CD4-positive, CD25-positive, alpha-beta regulatory T cell (primary cell): ENCODE results near the gene FANCG. TPM values are rescaled to one million over a fixed set of nuclear protein-coding genes. Genes with fewer than 3 reads are reported as not detected.

Experiments
- ATAC-seq, 2 donors: fragments of 150-1000 bp; cut with Tn5 transposase; one replicate each; pipeline ENCODE4 v1.10.0; 2021; ENCODE audit warnings: low read depth in 2 of 2, moderate number of reproducible peaks in 2 of 2, moderate library complexity in 1 of 2
- DNase-seq, 3 donors: peaks; one replicate each; pipeline versions ENCODE4 v3.0.0 to v3.0.0-alpha.2; 2012 to 2022; ENCODE audit warnings: mixed read lengths in 1 of 3
- H3K27ac ChIP-seq: one replicate; pipeline ENCODE4 v1.7.0; 2013; ENCODE audit warnings: mild to moderate bottlenecking, low read length; ENCODE audit not compliant: insufficient read depth, poor library complexity, severe bottlenecking
- H3K27me3 ChIP-seq: one replicate; pipeline ENCODE4 v1.7.0; 2013; ENCODE audit warnings: low read length; ENCODE audit not compliant: control insufficient read depth, insufficient read depth
- H3K36me3 ChIP-seq: one replicate; pipeline ENCODE4 v1.7.0; 2013; ENCODE audit warnings: mild to moderate bottlenecking, low read length, moderate library complexity; ENCODE audit not compliant: control insufficient read depth, insufficient read depth
- H3K4me1 ChIP-seq: 2 replicates; pipeline ENCODE4 v1.7.0; 2013; ENCODE audit warnings: mild to moderate bottlenecking, low read length; ENCODE audit not compliant: insufficient read depth, control insufficient read depth, poor library complexity, severe bottlenecking
- H3K4me3 ChIP-seq: one replicate; pipeline ENCODE4 v1.7.0; 2013; ENCODE audit warnings: low read depth, mild to moderate bottlenecking, low read length, moderate library complexity
- H3K9me3 ChIP-seq, 2 experiments: 1 replicate in 1 of 2; 2 replicates in 1 of 2; pipeline ENCODE4 v1.7.0; 2013; ENCODE audit warnings: low read length in 2 of 2, mild to moderate bottlenecking in 1 of 2, moderate library complexity in 1 of 2; ENCODE audit not compliant: control insufficient read depth in 2 of 2
- H3K27ac Mint-ChIP-seq, 3 donors: one replicate each; pipeline ENCODE4 v1.8.0; 2020 to 2022; ENCODE audit warnings: mild to moderate bottlenecking in 3 of 3, mixed read lengths in 3 of 3, moderate library complexity in 2 of 3
- H3K27me3 Mint-ChIP-seq: one replicate; pipeline ENCODE4 v1.8.0; 2022; ENCODE audit warnings: mild to moderate bottlenecking, mixed read lengths
- H3K36me3 Mint-ChIP-seq: one replicate; pipeline ENCODE4 v1.8.0; 2020; ENCODE audit warnings: mixed read lengths
- H3K4me1 Mint-ChIP-seq, 4 donors: one replicate each; pipeline ENCODE4 v1.8.0; 2020 to 2022; ENCODE audit warnings: mixed read lengths in 4 of 4, mild to moderate bottlenecking in 1 of 4
- H3K4me3 Mint-ChIP-seq, 4 donors: one replicate each; pipeline ENCODE4 v1.8.0; 2020 to 2022; ENCODE audit warnings: mild to moderate bottlenecking in 4 of 4, mixed read lengths in 4 of 4, moderate library complexity in 3 of 4
- H3K9me3 Mint-ChIP-seq, 7 donors: one replicate each; pipeline ENCODE4 v1.8.0; 2020 to 2022; ENCODE audit warnings: mixed read lengths in 7 of 7, mild to moderate bottlenecking in 3 of 7, moderate library complexity in 2 of 7
- polyA plus RNA-seq, 4 donors: library from polyadenylated mRNA; unstranded; fragments of 300-500 nt; fragmentation: Illumina TruSeq; gene quantifications; one replicate each; pipeline ENCODE4 v1.2.3, GENCODE V29; 2021
- total RNA-seq: library from RNA; stranded (reverse); gene quantifications from one replicate; pipeline ENCODE4 v1.2.3, GENCODE V29; 2022

FANCG gene
- total and polyA plus RNA-seq, 5 donors from 2014 or later = 8.6 to 23.7 (median 10.2) TPM

DNA sequence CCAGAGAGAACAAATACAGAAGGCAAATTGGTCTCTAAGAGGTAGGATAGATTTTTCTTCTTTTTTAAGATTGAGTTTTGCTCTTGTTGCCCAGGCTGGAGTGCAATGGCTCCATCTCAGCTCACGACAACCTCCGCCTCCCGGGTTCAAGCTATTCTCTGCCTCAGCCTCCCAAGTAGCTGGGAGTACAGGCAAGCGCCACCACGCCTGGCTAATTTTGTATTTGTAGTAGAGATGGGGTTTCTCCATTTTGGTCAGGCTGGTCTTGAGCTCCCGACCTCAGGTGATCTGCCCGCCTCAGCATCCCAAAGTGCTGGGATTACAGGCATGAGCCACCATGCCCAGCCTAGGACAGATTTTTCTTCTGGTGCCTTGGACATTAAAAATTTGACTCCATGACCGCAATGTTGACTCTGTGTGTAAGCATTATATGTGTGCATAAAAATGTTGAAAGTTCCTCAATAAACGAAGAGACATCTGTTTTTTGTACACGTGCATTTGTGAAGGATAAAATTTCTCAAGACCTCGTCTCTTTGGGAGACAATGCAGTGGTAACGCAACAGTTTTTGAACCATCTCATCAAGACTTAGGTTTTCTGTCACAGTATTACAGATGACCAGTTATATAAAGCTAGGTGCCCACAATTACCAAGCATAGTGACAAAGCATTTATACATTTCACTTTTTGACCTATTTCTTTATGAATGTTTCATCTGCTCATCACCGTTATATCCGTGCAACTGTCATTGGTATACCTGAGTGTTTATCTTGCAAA lies 24.7 kb downstream of the FANCG start:
- no peaks in the 10 kb centered on the region for H3K27me3 Mint-ChIP-seq
- Histone ChIP-seq H3K36me3 (peaks cover 65% of the 10 kb centered on the region), H3K27me3 (no peaks in the 10 kb centered on the region), H3K4me1 (no peaks in the 10 kb centered on the region), H3K4me3 (no peak overlapping the region), H3K9me3 (no peaks in the 10 kb centered on the region), H3K27ac (no peak overlapping the region)
- no peak overlapping the region for H3K4me3 Mint-ChIP-seq
- H3K27ac Mint-ChIP-seq = peak overlapping the region in 1 of 3 donors; percentile 13
- DNase-seq (no peak), ATAC-seq (no peak)
- no peaks in the 10 kb centered on the region for H3K9me3 Mint-ChIP-seq
- peaks cover 2 to 12% (median 8%) of the 10 kb centered on the region in 4 donors for H3K4me1 Mint-ChIP-seq
- peaks cover 53% of the 10 kb centered on the region for H3K36me3 Mint-ChIP-seq

DNA sequence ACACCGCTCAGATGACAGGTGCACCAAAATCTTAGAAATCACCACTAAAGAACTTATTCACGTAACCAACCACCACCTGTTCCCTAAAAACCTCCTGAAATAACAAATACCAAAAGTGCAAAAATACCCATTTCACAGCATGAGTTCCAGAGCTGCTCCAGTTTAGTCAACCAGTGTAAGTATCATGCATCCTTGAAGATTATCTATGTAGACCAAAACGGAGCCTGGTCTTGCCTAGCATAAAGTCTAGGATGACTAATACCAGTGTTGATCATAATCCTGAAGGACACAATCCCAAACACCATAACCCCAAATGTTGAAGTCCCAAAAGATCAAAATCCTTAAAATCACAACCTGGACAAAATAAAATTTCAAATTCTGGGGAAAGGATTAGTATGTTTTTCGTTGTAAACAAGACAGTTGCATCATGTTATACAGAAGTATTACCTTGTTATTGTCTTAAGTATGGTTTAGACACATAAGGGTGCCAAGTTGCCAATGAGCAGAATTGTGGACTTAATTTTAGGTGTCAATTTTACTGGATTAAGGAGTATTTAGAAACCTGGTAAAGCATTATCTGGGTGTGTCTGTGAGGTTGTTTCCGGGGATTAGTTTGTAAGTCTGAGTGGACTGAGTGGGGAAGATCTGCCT lies 25.4 kb downstream of the FANCG start:
- no peak overlapping the region for H3K4me3 ChIP-seq
- ATAC-seq (no peak), DNase-seq (no peak)
- no peaks in the 10 kb centered on the region for H3K4me1 ChIP-seq
- no peaks in the 10 kb centered on the region for H3K27me3 ChIP-seq
- H3K9me3 ChIP-seq = no peaks in the 10 kb centered on the region
- H3K36me3 Mint-ChIP-seq = peaks cover 48% of the 10 kb centered on the region
- no peak overlapping the region for H3K4me3 Mint-ChIP-seq
- H3K4me1 Mint-ChIP-seq = peaks cover 2 to 12% (median 8%) of the 10 kb centered on the region in 4 donors
- H3K27ac ChIP-seq = no peak overlapping the region
- H3K27ac Mint-ChIP-seq = no peak overlapping the region
- peaks cover 59% of the 10 kb centered on the region for H3K36me3 ChIP-seq
- H3K9me3 Mint-ChIP-seq = no peaks in the 10 kb centered on the region
- no peaks in the 10 kb centered on the region for H3K27me3 Mint-ChIP-seq

DNA sequence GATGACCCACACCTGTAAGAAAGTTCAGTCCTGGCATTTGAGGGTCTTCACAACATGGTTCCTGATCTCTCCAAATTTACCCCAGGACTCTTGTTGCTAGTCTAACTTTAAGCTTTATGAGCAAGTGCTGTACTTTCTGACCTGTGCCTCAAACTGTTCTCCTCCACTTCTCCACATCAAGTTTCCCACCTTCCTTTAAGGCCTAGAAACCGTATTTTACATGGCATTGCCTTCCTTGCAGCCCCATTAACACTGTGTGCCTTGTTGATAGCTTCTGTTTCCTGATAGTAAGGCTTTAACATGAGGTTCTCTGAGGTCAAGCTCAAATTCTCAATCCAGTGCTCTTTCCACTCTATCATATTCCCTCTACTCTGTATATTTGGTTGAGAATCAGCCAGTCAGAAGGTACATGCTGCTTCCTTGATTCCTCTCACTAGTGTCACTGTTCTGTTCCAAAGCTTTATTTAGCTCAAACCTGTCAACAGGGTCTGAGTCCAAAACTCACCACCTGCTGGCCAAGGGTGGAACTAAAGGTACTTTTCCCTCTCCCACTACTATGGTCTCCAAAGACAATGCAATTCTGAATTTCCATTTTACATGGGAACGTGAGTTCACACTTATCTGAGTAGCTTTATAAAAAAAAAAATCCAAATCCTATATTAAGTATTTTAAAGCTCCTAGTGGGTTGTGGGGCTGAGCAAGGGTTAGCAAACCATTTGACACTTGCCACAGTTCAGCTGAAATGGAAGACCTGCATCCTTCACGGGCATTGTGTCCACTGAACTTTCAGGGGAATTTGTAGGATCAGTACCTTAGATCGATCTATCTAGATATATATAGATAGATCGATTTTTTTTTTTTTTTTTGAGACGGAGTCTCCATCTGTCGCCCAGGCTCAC lies 28.4 kb downstream of the FANCG start:
- Histone ChIP-seq H3K9me3 (no peaks in the 10 kb centered on the region), H3K4me3 (no peak overlapping the region), H3K4me1 (no peaks in the 10 kb centered on the region), H3K27ac (no peak overlapping the region), H3K27me3 (no peaks in the 10 kb centered on the region), H3K36me3 (peaks cover 34% of the 10 kb centered on the region)
- H3K4me1 Mint-ChIP-seq = peaks cover 2 to 17% (median 8%) of the 10 kb centered on the region in 4 donors
- peaks cover 39% of the 10 kb centered on the region for H3K36me3 Mint-ChIP-seq
- ATAC-seq (peak; percentile 58 to 62), DNase-seq (peak; percentile 15 to 62 (median 47))
- no peak overlapping the region for H3K4me3 Mint-ChIP-seq
- H3K9me3 Mint-ChIP-seq = no peaks in the 10 kb centered on the region
- H3K27me3 Mint-ChIP-seq = no peaks in the 10 kb centered on the region
- H3K27ac Mint-ChIP-seq = peak overlapping the region in 1 of 3 donors; percentile 52

DNA sequence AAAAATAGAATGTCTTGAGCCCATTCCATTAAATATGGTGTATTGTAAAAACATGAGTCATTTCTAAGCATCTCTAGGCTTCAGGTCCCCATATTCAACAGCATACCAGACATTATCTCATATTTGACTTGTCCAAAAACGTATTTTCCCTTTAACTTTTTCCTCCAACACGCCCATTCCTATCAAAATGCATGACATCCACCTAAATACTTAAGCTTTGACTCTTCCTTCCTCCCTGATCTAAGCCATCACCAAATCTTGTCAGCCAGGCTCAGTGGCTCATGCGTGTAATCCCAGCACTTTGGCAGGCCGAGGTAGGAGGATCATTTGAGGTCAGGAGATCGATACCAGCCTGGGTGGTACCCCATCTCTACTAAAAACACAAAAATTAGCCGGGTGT lies 31.2 kb downstream of the FANCG start:
- peaks cover 2 to 10% (median 8%) of the 10 kb centered on the region in 4 donors for H3K4me1 Mint-ChIP-seq
- H3K27ac ChIP-seq = no peak overlapping the region
- DNase-seq = no peak
- peak overlapping the region in 1 of 3 donors; percentile 78 for H3K27ac Mint-ChIP-seq
- no peaks in the 10 kb centered on the region for H3K27me3 Mint-ChIP-seq
- H3K4me3 ChIP-seq = no peak overlapping the region
- H3K36me3 ChIP-seq = peaks cover 16% of the 10 kb centered on the region
- no peaks in the 10 kb centered on the region for H3K9me3 ChIP-seq
- no peak overlapping the region for H3K4me3 Mint-ChIP-seq
- H3K27me3 ChIP-seq = no peaks in the 10 kb centered on the region
- H3K9me3 Mint-ChIP-seq = no peaks in the 10 kb centered on the region
- ATAC-seq = no peak
- no peaks in the 10 kb centered on the region for H3K4me1 ChIP-seq
- H3K36me3 Mint-ChIP-seq = peaks cover 26% of the 10 kb centered on the region

DNA sequence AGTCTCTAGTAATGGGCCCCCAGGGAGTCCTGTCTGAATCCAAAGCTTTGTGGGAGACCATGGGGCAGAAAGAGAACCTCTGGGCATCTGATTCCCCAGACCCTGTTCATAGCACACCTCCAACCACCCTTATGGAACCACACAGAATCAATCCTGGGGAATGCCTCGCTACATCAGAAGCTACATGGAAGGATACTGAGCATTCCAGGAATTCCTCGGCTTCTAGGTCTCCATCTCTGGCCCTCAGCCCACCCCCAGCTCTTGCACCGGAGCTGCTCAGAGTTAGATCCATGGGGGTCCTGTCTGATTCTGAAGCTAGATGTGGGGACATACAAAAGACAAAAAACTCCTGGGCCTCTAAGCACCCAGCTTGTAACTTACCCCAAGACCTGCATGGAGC lies 35.7 kb downstream of the FANCG start:
- Histone ChIP-seq H3K27ac (no peak overlapping the region), H3K4me3 (no peak overlapping the region), H3K4me1 (no peaks in the 10 kb centered on the region), H3K27me3 (no peaks in the 10 kb centered on the region), H3K36me3 (peaks cover 16% of the 10 kb centered on the region), H3K9me3 (no peaks in the 10 kb centered on the region)
- Mint-ChIP-seq H3K27ac (no peak overlapping the region), H3K4me3 (no peak overlapping the region), H3K27me3 (no peaks in the 10 kb centered on the region), H3K36me3 (peaks cover 35% of the 10 kb centered on the region), H3K9me3 (peaks cover 0 to 2% (median 0%) of the 10 kb centered on the region in 7 donors), H3K4me1 (peaks cover 0 to 5% (median 2%) of the 10 kb centered on the region in 4 donors)
- ATAC-seq (no peak), DNase-seq (no peak)

DNA sequence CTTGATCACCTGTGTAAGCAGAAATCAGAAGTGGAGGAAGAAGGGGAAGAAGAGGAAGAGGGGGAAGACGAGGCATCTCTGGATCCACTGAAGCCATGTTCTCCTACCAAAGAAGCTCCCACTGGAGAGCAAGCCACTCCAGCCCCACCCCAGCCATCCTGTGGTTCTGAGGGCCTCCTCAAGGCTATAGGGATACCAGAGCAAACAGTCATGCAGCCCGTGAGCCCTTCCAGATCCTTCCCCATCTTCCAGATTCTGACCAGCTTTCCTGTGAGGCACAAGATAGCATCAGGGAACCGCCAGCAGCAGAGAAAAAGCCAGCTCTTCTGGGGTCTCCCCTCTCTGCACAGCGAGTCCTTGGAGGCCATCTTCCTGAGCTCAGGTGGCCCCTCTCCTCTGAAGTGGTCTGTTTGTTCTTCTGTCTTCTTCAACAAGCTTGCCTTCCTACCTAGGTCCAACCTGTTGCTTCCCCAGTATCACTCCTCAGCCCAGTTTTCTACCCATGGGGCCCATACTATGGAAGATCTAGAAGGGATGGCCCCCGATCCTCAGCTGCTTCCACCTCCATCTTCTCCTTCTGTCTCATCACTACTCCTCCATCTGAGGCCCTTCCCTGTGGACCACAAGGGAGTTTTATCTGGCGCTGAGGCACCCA lies 36.7 kb downstream of the FANCG start:
- no peak overlapping the region for H3K4me3 ChIP-seq
- ATAC-seq = no peak
- H3K4me1 ChIP-seq = no peaks in the 10 kb centered on the region
- peaks cover 25% of the 10 kb centered on the region for H3K36me3 Mint-ChIP-seq
- H3K27me3 Mint-ChIP-seq = no peaks in the 10 kb centered on the region
- H3K36me3 ChIP-seq = peaks cover 14% of the 10 kb centered on the region
- no peak for DNase-seq
- no peaks in the 10 kb centered on the region for H3K27me3 ChIP-seq
- peak overlapping the region in 1 of 3 donors; percentile 91 for H3K27ac Mint-ChIP-seq
- no peak overlapping the region for H3K27ac ChIP-seq
- peaks cover 0 to 5% (median 4%) of the 10 kb centered on the region in 4 donors for H3K4me1 Mint-ChIP-seq
- peak overlapping the region in 1 of 4 donors; percentile 61 for H3K4me3 Mint-ChIP-seq
- peaks cover 0 to 2% (median 0%) of the 10 kb centered on the region in 7 donors for H3K9me3 Mint-ChIP-seq
- no peaks in the 10 kb centered on the region for H3K9me3 ChIP-seq

DNA sequence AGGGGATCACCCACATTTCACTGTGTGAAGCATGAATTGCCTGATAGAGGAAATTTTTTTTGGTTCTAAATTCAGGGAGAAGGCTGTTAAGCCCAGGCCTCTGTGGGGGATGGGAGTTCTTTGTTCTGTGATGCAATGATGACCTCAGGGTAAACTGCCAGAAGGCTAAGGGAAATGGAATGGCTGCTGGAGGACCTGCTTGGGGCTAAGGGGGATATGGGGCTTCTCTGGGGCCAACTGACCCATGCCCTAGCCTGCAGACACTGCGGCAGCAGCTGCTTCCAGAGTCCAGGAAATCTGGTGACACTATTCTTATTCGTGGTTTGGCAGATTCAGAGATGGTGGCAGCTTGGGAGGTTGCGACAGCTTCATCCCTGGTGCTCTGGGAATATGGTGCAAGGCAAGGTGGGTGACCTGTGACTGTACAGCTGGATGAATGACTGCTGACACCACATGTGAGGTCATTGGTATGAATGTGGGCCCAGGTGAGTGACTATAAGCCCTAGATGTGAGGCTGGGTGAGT lies 37.6 kb downstream of the FANCG start:
- H3K4me1 ChIP-seq = no peaks in the 10 kb centered on the region
- Mint-ChIP-seq H3K27me3 (no peaks in the 10 kb centered on the region), H3K27ac (no peak overlapping the region), H3K4me1 (peaks cover 0 to 5% (median 4%) of the 10 kb centered on the region in 4 donors), H3K36me3 (peaks cover 25% of the 10 kb centered on the region), H3K4me3 (no peak overlapping the region), H3K9me3 (peaks cover 0 to 2% (median 0%) of the 10 kb centered on the region in 7 donors)
- ATAC-seq (no peak), DNase-seq (no peak)
- H3K36me3 ChIP-seq = peaks cover 14% of the 10 kb centered on the region
- H3K27me3 ChIP-seq = no peaks in the 10 kb centered on the region
- H3K4me3 ChIP-seq = no peak overlapping the region
- H3K27ac ChIP-seq = no peak overlapping the region
- H3K9me3 ChIP-seq = no peaks in the 10 kb centered on the region
